Measurements from ENCODE around the gene FBXO34. TPM values are rescaled to one million over a fixed set of nuclear protein-coding genes. Genes with fewer than 3 reads are reported as not detected.
A peak's percentile ranks its signal among the peaks of the same experiment; 100 is the strongest.

Gene FBXO34
- total RNA-seq, 2 experiments from 2014 or later = 18.6 to 22.1 TPM

- DNase-seq (peak; percentile 42), ATAC-seq (peak; percentile 79)
- Mint-ChIP-seq H3K4me3 (peak overlapping the region; percentile 42), H3K36me3 (peaks cover 21% of the 10 kb centered on the region), H3K27me3 (no peaks in the 10 kb centered on the region), H3K9me3 (ENCODE audit: low read depth) (no peaks in the 10 kb centered on the region), H3K4me1 (peaks cover 19% of the 10 kb centered on the region), H3K27ac (peak overlapping the region; percentile 76)
- CTCF ChIA-PET = interaction anchor here (0.7 to 2.0 kb wide), 5 partner anchors 9 to 116 kb away, joined by 3 to 6 read pairs (median 3); partner anchors contain the start of gene ATG14
Measured at GRCh38 chr14:55386037-55386808, 115.0 kb downstream of the FBXO34 start.

GRCh38 chr14:55387121-55387520 lies 115.9 kb downstream of the FBXO34 start:
- ATAC-seq = no peak
- no peaks in the 10 kb centered on the region for H3K9me3 Mint-ChIP-seq (ENCODE audit: low read depth)
- CTCF ChIA-PET = interaction anchor here (2.0 kb wide), 1 partner anchor 116 kb away, joined by 5 read pairs; no protein-coding TSS in a partner anchor
- peaks cover 18% of the 10 kb centered on the region for H3K36me3 Mint-ChIP-seq
- DNase-seq = no peak
- H3K27me3 Mint-ChIP-seq = no peaks in the 10 kb centered on the region
- H3K4me3 Mint-ChIP-seq = peak overlapping the region; percentile 1
- peaks cover 19% of the 10 kb centered on the region for H3K4me1 Mint-ChIP-seq
- H3K27ac Mint-ChIP-seq = peak overlapping the region; percentile 39

GRCh38 chr14:55388160-55388559 lies 116.9 kb downstream of the FBXO34 start:
- ATAC-seq (no peak), DNase-seq (no peak)
- no peaks in the 10 kb centered on the region for H3K9me3 Mint-ChIP-seq (ENCODE audit: low read depth)
- peaks cover 18% of the 10 kb centered on the region for H3K36me3 Mint-ChIP-seq
- no peak overlapping the region for H3K27ac Mint-ChIP-seq
- H3K4me3 Mint-ChIP-seq = no peak overlapping the region
- CTCF ChIA-PET = no interaction called here
- no peaks in the 10 kb centered on the region for H3K27me3 Mint-ChIP-seq
- peaks cover 19% of the 10 kb centered on the region for H3K4me1 Mint-ChIP-seq

GRCh38 chr14:55389330-55389729 lies 118.1 kb downstream of the FBXO34 start:
- H3K4me1 Mint-ChIP-seq = peaks cover 19% of the 10 kb centered on the region
- no peaks in the 10 kb centered on the region for H3K9me3 Mint-ChIP-seq (ENCODE audit: low read depth)
- ATAC-seq (no peak), DNase-seq (no peak)
- no peak overlapping the region for H3K4me3 Mint-ChIP-seq
- peaks cover 16% of the 10 kb centered on the region for H3K36me3 Mint-ChIP-seq
- CTCF ChIA-PET = no interaction called here
- no peak overlapping the region for H3K27ac Mint-ChIP-seq
- no peaks in the 10 kb centered on the region for H3K27me3 Mint-ChIP-seq

- no peaks in the 10 kb centered on the region for H3K36me3 Mint-ChIP-seq
- H3K4me1 Mint-ChIP-seq = peaks cover 11% of the 10 kb centered on the region
- CTCF ChIA-PET = no interaction called here
- no peak for ATAC-seq
- no peak overlapping the region for H3K27ac Mint-ChIP-seq
- no peak overlapping the region for H3K4me3 Mint-ChIP-seq
- DNase-seq = no peak
- no peaks in the 10 kb centered on the region for H3K9me3 Mint-ChIP-seq (ENCODE audit: low read depth)
- H3K27me3 Mint-ChIP-seq = no peaks in the 10 kb centered on the region
Measured at GRCh38 chr14:55398679-55399078, 127.5 kb downstream of the FBXO34 start.

GRCh38 chr14:55399183-55399582 lies 128.0 kb downstream of the FBXO34 start:
- H3K4me3 Mint-ChIP-seq = no peak overlapping the region
- CTCF ChIA-PET = no interaction called here
- H3K4me1 Mint-ChIP-seq = peaks cover 14% of the 10 kb centered on the region
- DNase-seq = no peak
- ATAC-seq = no peak
- H3K9me3 Mint-ChIP-seq (ENCODE audit: low read depth) = no peaks in the 10 kb centered on the region
- no peaks in the 10 kb centered on the region for H3K36me3 Mint-ChIP-seq
- no peak overlapping the region for H3K27ac Mint-ChIP-seq
- H3K27me3 Mint-ChIP-seq = no peaks in the 10 kb centered on the region

- no peak for ATAC-seq
- Mint-ChIP-seq H3K4me1 (peaks cover 17% of the 10 kb centered on the region), H3K27ac (no peak overlapping the region), H3K4me3 (no peak overlapping the region), H3K36me3 (no peaks in the 10 kb centered on the region), H3K27me3 (no peaks in the 10 kb centered on the region), H3K9me3 (ENCODE audit: low read depth) (no peaks in the 10 kb centered on the region)
- DNase-seq = no peak
- CTCF ChIA-PET = no interaction called here
Measured at GRCh38 chr14:55399852-55400251, 128.6 kb downstream of the FBXO34 start.

- no peak for ATAC-seq
- peaks cover 17% of the 10 kb centered on the region for H3K4me1 Mint-ChIP-seq
Measured at GRCh38 chr14:55401751-55402150, 130.5 kb downstream of the FBXO34 start.

More at GRCh38 chr14:55401751-55402150, 130.5 kb downstream of the FBXO34 start:
- Mint-ChIP-seq H3K36me3 (no peaks in the 10 kb centered on the region), H3K4me3 (no peak overlapping the region), H3K27ac (no peak overlapping the region), H3K27me3 (no peaks in the 10 kb centered on the region), H3K9me3 (ENCODE audit: low read depth) (no peaks in the 10 kb centered on the region)
- CTCF ChIA-PET = no interaction called here
- no peak for DNase-seq

Other genes with a start within 250 kb of the FBXO34 start
- 10 to 100 TPM; 57.4 to 57.7 TPM for gene WDHD1, start 244.3 kb upstream of the FBXO34 start, total RNA-seq
- gene SOCS4, start 244.2 kb upstream of the FBXO34 start, total RNA-seq = 10 to 100 TPM; 35.3 to 41.9 TPM
- gene MAPK1IP1L, start 219.8 kb upstream of the FBXO34 start, total RNA-seq = 100 to 1,000 TPM in 1 of 2 experiments, 10 to 100 TPM in 1; 90.2 to 110 TPM
- 100 to 1,000 TPM in 1 of 2 experiments, 10 to 100 TPM in 1; 88.3 to 138 TPM for gene LGALS3, start 142.2 kb upstream of the FBXO34 start, total RNA-seq
- 100 to 1,000 TPM in 1 of 2 experiments, 10 to 100 TPM in 1; 98.8 to 116 TPM for gene DLGAP5, start 79.8 kb upstream of the FBXO34 start, total RNA-seq
- 1 to 10 TPM; 4.3 to 4.8 TPM for gene ATG14, start 140.4 kb downstream of the FBXO34 start, total RNA-seq
- not detected for gene TBPL2, start 169.2 kb downstream of the FBXO34 start, total RNA-seq